Activated CD8-positive, alpha-beta T cell treated with anti-CD3 and anti-CD28 coated beads for 36 hours (primary cell): ENCODE results near the gene ANKLE1. TPM values are rescaled to one million over a fixed set of nuclear protein-coding genes. Genes with fewer than 3 reads are reported as not detected.

Source experiments
- ATAC-seq: fragments of 200-7000 bp; cut with Tn5 transposase; one replicate; pipeline ENCODE4 v1.10.0; 2021; ENCODE audit warnings: mild to moderate bottlenecking, moderate library complexity
- CTCF ChIA-PET: fragments of 350-600 bp; sonication (Branson Sonifier 250); formaldehyde crosslinking; loops from one replicate; lab custom pipeline; 2021; ENCODE audit warnings: antibody characterized with exemption; lab: Charles Lee
- POLR2A ChIA-PET: fragments of 350-600 bp; sonication (Branson Sonifier 250); formaldehyde crosslinking; loops from one replicate; lab custom pipeline; 2021; ENCODE audit warnings: antibody characterized with exemption; lab: Charles Lee
- DNase-seq: peaks from one replicate; pipeline ENCODE4 v3.0.0-alpha.2; 2020
- H3K27ac Mint-ChIP-seq: one replicate; pipeline ENCODE4 v1.8.0; 2021; ENCODE audit warnings: mild to moderate bottlenecking, mixed read lengths
- H3K27me3 Mint-ChIP-seq: one replicate; pipeline ENCODE4 v1.8.0; 2021; ENCODE audit warnings: mixed read lengths
- H3K36me3 Mint-ChIP-seq: one replicate; pipeline ENCODE4 v1.8.0; 2021; ENCODE audit warnings: low read depth, mixed read lengths
- H3K4me1 Mint-ChIP-seq: one replicate; pipeline ENCODE4 v1.8.0; 2021; ENCODE audit warnings: low read depth, mixed read lengths
- H3K4me3 Mint-ChIP-seq: one replicate; pipeline ENCODE4 v1.8.0; 2021; ENCODE audit warnings: mild to moderate bottlenecking, moderate library complexity, mixed read lengths
- H3K9me3 Mint-ChIP-seq: one replicate; pipeline ENCODE4 v1.8.0; 2021; ENCODE audit warnings: mixed read lengths
- CTCF ChIP-seq: fragments of 200-600 bp; IDR thresholded peaks from one replicate; pipeline ENCODE4 v1.8.0; 2022; ENCODE audit warnings: antibody characterized with exemption, mild to moderate bottlenecking
- intact Hi-C: fragments of 100-400 bp; cut with micrococcal nuclease; formaldehyde crosslinking; loops from one replicate; pipeline ENCODE4 v1.10.0; 2022
- total RNA-seq, 2 experiments: library from RNA; stranded (reverse); gene quantifications; one replicate each; pipeline ENCODE4 v1.2.3, GENCODE V29; 2021

The ANKLE1 gene
- total RNA-seq, 2 experiments from 2014 or later: 15.9 to 18.4 TPM

DNA sequence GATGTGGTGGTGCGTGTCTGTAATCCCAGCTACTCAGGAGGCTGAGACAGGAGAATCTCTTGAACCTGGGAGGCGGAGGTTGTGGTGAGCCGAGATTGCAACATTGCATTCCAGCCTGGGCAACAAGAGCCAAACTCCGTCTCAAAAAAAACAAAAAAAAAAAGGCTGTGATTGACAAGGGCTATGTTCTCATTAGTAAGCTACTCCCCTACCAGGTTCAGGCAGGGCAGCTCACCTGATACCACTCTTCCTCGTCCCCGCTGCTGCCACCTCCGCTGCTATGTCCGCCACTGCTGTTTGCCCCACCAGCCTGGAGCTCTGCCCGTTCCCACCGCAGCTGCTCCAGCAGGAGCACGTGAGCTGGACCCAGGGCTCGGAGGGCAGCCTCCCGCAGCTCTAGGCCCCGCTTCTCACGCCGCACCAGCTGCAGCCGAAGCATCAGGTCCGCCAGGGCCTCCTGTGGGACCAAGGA lies 26.5 kb upstream of the ANKLE1 start:
- ATAC-seq (no peak), DNase-seq (no peak)
- no peak for TF ChIP-seq CTCF
- Mint-ChIP-seq H3K4me3 (no peak overlapping the region), H3K27ac (no peak overlapping the region), H3K9me3 (no peaks in the 10 kb centered on the region), H3K27me3 (no peaks in the 10 kb centered on the region), H3K36me3 (no peaks in the 10 kb centered on the region), H3K4me1 (no peaks in the 10 kb centered on the region)
- ChIA-PET CTCF (interaction anchor here (1.1 to 6.3 kb wide), 5 partner anchors 10 to 35 kb away, joined by 4 to 46 read pairs (median 5); partner anchors contain the start of genes ANKLE1 and BABAM1), POLR2A (no interaction called here)
- intact Hi-C loops: no loop called here

GRCh38 chr19:17256130-17256529 lies 25.6 kb upstream of the ANKLE1 start:
- no peaks in the 10 kb centered on the region for H3K27me3 Mint-ChIP-seq
- intact Hi-C loops: no loop called here
- H3K4me1 Mint-ChIP-seq: peaks cover 5% of the 10 kb centered on the region
- no peak for DNase-seq
- H3K36me3 Mint-ChIP-seq: no peaks in the 10 kb centered on the region
- no peak for ATAC-seq
- POLR2A ChIA-PET: interaction anchor here (1.0 kb wide), 1 partner anchor 25 kb away, joined by 3 read pairs; no protein-coding TSS in a partner anchor
- no peak overlapping the region for H3K27ac Mint-ChIP-seq
- no peaks in the 10 kb centered on the region for H3K9me3 Mint-ChIP-seq
- CTCF ChIA-PET: interaction anchor here (1.5 to 6.3 kb wide), 4 partner anchors 9 to 34 kb away, joined by 4 to 46 read pairs (median 8); partner anchors contain the start of gene ANKLE1
- H3K4me3 Mint-ChIP-seq: no peak overlapping the region
- TF ChIP-seq CTCF: no peak

DNA sequence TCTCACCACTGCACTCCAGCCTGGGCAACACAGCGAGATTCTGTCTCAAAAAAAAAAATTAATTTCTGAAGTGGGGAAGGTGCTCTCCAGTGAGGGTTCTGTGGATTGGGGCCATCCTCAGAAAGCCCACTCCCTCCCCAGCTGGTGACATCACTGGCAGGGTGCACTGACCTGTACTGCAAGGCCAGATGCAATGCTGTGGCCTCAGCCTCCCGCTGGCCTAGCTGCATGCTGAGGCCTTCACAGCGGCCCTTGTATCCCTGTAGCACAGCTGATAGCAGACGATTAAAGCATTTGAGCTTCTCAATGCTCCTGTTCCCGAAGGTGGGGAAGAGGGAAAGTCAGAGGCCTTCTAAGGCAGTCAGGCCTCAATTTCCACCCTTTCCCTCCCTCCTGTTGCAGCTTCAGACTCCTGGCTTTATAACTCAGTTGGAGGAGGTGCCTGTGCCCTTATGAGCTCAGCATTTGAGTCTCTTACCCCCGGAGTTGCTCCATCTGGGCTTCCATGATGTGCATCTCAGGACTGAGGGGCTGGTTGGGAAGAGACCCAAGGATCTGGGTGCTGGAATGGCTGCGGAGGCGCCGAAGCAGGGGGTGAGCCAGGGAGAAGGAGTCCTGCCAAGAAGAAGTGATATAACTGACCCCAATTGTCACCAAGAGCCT lies 22.5 kb upstream of the ANKLE1 start:
- Mint-ChIP-seq H3K4me3 (no peak overlapping the region), H3K9me3 (no peaks in the 10 kb centered on the region), H3K4me1 (peaks cover 5% of the 10 kb centered on the region), H3K27me3 (no peaks in the 10 kb centered on the region), H3K36me3 (no peaks in the 10 kb centered on the region), H3K27ac (no peak overlapping the region)
- DNase-seq: no peak
- ChIA-PET CTCF (interaction anchor here (0.7 to 6.3 kb wide), 7 partner anchors 8 to 1192 kb away, joined by 3 to 46 read pairs (median 4); partner anchors contain the start of genes ANKLE1 and BABAM1), POLR2A (interaction anchor here (0.6 to 3.0 kb wide), 3 partner anchors 16 to 44 kb away, joined by 3 to 9 read pairs (median 5); partner anchors contain the start of genes ANKLE1 and USE1)
- TF ChIP-seq CTCF: no peak
- no peak for ATAC-seq
- intact Hi-C loops: no loop called here

DNA sequence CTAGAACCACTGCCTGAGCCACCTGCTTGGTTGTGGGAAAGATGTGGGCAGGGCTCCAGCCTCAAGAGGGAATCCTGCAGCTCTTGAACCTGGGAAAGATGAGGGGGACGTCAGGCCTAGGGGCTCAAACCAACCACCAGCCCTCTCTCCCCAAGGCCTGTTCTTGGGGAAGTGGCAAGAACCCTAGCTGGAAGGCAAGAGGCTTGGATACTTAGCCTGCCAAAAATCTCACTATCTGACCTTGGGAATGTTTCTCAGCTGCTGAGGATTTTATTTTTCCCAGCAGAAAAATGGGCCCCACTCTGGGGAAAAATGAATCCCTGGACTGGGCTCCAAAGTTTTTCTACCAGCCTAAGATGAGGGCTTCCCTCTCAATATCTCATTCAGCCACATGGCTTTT lies 21.8 kb upstream of the ANKLE1 start:
- TF ChIP-seq CTCF: no peak
- no peak overlapping the region for H3K27ac Mint-ChIP-seq
- ChIA-PET CTCF (interaction anchor here (0.7 to 6.3 kb wide), 19 partner anchors 8 to 195 kb away, joined by 3 to 46 read pairs (median 4); partner anchors contain the start of genes ANKLE1 and USE1), POLR2A (interaction anchor here (0.6 to 3.0 kb wide), 2 partner anchors 22 to 193 kb away, joined by 3 to 9 read pairs; partner anchors contain the start of gene ANKLE1)
- no peak overlapping the region for H3K4me3 Mint-ChIP-seq
- H3K36me3 Mint-ChIP-seq: no peaks in the 10 kb centered on the region
- DNase-seq: no peak
- ATAC-seq: no peak
- H3K9me3 Mint-ChIP-seq: no peaks in the 10 kb centered on the region
- H3K27me3 Mint-ChIP-seq: no peaks in the 10 kb centered on the region
- intact Hi-C loops: no loop called here
- H3K4me1 Mint-ChIP-seq: peaks cover 8% of the 10 kb centered on the region
